ENCODE measurements around the gene OR6A2.
"Not testable (repeated sequence)": the region's sequence is repeated elsewhere in the genome, so short reads cannot be mapped to it uniquely, and the experiment has no call there.

OR6A2 gene

DNA sequence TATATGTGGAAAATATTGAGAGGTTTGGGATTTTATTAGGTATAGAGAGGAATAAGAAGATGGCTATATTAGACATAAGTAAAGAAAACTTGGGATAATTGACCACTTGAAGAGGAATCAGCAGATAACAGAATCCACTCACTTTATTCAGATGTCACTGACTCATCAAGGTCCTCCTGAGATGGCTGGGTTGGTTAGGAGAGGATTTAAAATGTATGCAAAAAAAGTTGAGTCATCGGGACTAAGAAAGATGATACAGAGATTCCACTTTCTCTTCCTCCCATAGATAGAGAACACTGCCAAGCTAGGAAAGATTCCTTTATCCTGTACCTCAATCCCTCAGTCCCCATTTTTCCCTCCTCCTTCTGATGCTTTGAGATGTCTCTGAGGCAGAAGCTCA, at the start of gene OR6A2:
Gene OR6A2, minus strand, starts transcription at position 288 of the 400 bp plus-strand sequence. CDS start 3,981 bp downstream, outside the sequence.
- no peak for DNase-seq

DNA sequence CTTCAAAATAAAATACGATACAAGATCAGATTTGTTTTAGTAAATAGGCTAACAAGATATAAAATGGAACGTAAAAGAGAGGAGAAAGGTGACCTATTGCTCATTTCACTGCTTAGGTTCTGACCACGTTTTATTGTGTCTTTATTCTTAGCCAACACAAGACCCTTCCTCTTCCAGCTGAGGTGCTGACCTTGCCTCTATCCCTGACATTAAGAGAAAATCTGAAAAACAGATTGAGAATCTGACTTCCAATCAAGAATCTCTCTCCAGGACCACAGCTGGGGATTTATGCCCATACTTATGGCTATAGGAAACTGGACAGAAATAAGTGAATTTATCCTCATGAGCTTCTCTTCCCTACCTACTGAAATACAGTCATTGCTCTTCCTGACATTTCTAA, 45.9 kb upstream of the OR6A2 start, which contains the start of gene OR10A5:
Gene OR10A5, plus strand, starts transcription at position 301 of the 400 bp plus-strand sequence. Its CDS starts 0 bp downstream, at position 301.
- DNase-seq = no peak

DNA sequence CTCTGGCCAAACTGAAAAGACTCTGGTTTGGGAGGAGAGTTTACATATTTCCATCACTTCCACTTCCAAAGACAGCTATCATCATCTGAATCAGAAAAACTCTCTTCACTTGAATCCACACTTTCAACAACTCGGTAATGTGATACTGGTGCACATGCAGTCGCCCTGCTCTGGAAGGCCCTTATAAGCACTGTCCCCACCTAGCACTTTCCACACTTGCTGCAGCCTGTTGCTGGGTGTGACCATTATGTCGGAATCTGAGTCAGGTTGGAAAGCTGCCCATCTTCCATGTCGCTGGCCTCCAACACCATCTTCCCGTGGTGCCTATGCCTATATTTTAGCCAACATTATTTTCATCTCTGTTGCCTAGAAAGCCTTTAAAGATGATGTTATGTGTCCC, 44.9 kb upstream of the OR6A2 start:
- DNase-seq = no peak

DNA sequence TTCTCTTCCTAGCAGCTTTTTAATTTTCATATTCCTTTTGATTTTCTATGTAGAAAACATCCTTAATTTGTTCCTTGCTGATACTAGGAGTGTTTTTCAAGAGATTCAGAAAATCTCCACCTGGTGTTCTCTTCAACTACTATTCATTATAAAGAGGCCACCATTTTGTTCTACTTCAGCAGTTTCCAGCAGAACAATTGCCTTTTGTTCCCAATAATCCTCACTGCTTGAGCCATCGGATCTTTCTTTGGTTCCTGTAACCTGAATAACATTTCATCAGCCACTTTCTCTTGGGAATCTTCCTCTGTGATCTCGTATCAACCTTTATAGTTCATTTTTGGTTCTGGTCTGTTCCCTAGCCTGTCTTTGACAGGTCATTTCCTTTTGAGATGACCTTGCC, 44.2 kb upstream of the OR6A2 start:
- DNase-seq = no peak

DNA sequence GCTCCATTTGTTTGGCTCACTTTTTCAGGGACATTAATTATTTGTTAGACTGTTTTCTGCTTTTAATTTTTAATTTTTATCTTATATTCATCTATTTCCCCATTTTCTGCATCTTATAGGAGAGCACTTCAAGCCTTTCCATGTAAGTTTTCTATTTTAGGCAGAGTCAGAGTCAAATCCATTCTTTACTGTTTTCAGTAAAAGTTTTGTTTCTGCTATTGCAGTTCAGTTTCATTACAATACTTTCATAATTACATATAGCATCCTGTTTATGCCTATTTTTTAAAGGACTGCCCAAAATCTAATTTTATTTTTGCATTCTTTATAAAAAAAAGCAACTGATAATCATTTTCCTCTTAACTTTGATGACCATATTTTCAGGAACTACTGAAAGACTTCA, 42.2 kb upstream of the OR6A2 start:
- no peak for DNase-seq

DNA sequence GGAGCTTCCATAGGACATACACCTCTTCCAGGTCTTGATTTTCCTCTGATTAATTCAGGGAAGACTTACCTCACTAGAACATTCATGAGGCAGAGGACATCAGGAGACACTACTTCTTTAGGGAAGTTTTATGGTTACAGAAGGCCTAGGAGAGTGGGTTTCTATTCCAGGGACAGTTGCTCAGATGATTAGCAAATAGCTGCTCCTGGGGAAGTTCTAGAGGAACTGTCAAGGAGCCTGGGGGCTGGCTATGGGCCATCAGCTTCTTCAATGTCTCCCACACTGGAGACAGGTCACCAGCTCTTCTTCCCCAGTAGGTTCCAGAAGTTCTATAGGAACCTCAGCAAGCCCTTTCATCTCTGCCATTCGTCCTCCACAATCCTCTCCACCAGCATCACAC, 34.5 kb upstream of the OR6A2 start:
- DNase-seq = no peak

DNA sequence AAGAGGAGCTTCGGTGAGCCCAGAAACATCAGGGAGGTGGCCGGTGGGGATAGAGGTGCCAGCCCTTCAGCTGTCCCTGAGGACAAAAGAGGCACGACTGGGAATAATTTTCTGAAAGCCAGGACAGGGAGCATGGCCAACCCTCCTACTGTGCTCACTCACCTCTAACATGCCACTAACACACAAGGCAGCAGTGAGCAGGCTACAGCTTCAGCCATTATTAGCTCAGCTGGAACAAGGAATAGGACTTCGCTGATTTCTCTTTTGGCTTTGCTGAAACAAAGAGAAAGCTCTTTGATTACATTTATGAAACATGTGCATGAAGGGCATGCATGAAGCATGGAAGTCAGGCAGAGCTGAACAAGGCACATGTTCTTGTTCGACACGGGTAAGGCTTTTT, 33.9 kb upstream of the OR6A2 start:
- no peak for DNase-seq

DNA sequence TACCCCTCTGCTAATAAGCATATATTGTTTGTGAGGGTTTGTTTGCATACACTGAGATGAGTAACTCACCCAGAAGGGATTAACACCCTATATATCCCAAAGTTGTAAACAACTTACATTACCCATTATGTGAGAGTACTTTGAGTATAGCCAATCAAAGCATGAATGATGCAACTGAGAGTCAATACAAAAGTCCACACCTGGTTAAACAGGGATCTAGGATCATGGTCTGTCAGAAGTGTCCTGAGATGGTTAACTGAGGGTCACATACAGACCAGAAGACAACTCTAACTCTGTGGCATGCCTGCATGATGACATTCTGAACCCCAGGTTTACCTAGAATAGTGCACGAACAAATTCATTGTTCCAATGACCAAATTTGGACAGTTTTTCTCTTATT, 28.6 kb upstream of the OR6A2 start:
- no peak for DNase-seq

DNA sequence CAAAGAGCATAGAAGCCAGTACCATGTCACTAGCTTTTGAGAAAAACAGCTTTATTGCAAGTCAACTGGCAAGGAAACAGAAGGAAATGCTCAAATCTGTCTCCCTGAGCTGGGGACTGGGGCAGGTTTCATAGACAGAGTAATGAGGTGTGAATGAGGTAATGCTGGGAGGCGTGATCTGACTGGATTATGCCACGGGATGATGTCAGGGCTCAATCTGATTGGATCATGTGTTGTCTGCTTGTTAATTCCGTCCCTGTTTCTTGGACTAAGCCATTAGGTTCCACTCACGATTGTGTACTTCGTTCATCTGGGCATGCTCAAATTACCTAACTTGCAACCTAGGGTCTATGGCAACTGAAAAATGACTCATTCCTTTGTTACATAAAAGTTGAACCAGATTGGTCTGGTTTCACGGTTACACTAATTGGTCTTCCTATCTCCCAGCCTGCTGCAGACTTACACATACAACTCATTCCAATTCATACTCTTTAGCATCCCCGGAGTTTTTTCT, 25.8 kb upstream of the OR6A2 start:
- no peak for DNase-seq

DNA sequence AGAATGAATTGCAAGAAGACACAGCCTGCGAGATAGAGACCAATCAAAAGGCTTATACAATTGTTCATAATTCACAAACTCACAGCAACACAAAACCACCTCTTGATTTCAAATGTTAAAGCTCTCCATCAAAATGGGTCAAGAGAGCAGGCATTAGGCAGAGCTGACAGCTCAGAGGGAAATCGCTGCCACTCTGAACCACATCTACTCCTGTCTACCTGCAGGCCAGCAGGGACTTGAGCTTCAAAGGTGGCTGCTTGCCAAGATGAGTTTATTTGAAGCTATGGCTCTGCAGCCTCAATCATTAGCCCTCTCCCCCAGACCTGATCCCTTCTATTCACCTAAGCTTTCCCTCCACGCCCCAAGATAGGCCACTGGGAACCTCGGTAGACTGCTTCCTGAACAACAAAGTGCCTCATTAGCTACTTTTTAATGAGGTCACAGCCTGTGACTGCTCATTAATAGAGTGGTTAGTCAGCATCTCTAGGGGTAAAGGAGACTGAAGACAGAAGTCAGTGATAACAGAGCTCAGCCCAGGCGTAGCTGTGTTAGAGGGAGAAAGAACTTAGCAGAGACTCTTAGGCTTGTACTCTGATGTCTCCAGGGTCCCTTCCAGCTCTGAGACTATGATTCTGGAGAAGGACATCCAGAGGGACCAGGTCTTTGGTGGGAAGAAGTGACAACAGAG, 24.8 kb upstream of the OR6A2 start:
- no peak for DNase-seq

DNA sequence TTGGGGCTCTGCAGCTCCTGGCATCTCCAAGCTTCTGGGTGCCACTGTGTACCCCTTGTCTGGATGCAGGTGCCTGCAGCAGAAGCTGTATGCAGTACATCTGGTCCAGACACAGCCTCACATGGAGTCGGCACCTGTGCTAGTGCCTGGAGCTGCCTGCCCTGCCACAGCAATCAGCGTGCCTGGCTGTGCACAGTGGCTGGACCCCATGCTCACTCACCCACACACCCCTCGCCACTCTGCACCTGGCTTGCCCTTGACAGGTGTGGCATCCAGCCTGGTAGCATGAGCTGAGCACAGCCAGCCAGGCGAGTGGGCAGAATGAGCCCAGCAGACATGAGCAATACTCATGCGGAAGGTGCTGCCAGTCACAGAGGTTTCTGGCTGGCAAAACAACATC, 19.5 kb upstream of the OR6A2 start:
- no peak for DNase-seq

DNA sequence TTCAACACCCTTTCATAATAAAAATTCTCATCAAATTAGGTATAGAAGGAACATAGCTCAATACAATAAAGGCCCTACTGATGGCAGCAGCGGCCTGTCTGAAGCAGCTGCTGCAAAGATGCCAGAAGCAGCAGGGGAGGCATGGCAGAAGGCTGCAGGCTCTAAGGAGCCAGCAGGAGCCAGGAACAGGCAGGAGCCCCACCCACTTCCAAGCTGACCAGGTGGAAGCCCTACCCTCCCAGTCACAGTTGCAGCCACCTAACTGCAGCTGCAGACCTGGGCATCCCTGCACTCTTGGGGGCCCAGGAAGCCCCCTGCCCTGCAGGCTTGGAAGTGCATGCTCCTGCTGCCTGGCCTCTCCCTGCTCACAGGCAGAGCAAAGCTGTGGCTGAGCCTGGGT, 18.2 kb upstream of the OR6A2 start:
- DNase-seq = no peak

DNA sequence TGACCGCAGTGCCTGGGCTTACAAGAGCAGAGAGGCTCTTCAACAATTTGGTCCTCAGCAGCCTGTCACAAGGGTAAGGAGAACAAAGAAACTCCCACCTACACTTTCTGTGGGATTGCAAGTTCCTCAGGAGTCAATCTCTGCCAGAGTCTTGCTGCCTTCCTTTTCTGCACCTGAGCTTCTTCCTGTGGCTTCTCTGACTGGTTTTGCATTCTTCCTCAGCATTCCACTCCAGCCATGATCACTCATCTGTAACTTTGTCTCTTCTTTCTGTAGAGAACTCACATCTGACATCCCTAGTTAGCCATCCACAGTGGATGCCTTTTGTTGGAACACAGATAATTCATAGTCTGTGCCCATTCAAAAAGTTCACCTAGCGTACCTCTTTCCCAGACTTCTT, 14.2 kb upstream of the OR6A2 start:
- DNase-seq = no peak

DNA sequence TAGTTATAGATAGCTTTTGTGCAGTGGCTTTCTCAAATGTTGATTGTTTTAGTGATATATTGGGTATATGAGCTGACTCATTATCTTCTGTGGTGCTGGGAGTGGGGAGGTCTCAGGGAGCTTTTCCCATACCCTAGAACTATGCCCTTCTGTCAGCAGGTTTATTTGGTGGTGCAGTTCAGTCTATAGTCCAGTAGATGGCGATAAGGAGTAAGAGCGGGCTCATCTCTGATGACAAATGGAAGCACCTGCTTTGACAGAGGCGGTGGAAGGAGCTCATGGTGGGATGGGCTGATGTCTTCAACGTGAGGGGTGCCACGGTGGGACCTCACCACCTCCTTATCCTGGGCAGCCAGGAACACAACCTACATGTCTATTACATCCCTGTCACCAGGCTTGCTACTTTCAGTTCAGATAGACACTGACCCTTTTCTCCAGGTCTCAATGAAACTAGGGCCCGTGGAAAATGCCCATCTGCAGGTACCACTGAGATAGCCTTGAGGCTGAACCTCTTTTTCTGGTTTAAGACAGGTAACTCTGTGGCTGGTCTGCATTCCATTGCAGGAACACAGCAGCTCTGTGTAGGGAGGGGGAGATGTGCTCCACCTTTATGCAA, 13.0 kb upstream of the OR6A2 start:
- DNase-seq = peak; percentile 42

DNA sequence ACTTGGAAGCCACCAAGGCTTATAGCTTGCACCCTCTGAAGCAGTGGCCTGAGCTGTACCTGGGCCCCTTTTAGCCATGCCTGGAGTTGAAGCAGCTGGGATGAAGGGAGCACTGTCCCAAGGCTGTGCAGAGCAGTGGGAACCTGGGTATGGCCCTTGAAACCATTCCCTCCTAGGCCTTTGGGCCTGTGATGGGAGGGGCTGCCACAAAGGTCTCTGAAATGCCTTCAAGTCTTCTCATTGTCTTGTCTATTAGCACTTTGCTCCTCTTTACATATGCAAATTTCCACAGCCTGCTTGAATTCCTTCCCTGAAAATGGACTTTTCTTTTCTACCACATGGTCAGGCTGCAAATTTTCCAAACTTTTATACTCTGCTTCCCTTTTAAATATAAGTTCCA, 1.6 kb upstream of the OR6A2 start:
- not testable (repeated sequence) for DNase-seq

DNA sequence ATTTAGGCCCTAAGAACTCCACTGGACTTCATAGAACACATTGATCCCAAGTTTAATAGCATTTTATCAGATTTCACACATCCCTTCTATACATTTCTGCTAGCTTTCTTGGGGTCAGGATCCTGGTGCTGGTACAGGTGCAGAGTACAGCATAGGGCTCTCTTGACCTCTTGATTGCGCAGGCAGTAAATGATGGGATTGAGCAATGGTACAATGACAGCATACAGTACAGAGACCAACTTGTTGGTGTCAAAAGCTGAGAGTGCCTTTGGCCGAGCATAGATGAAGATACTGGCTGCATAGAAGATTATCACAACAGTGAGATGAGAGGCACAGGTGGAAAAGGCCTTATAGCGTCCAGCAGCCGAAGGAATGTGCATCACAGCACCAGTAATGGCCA, 4.8 kb downstream of the OR6A2 start:
- DNase-seq = no peak

DNA sequence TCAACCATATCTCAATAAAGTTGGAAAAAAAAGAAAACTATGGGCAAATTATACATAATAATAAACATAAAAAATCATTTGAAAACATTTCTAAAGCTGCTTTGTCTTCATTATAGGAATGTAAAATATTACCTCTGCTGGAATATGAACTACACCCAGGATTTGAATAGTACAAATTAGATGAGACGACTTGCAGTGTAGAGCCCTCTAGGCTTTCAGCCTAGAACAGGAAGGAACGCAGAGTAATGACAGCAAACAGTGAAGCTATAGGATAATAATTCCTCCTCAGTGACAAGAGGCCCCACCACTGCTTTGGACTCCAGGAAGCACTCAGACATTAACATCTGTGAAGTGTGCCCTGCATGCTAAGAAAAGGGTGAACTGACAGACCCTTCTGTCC, 8.9 kb downstream of the OR6A2 start:
- no peak for DNase-seq

DNA sequence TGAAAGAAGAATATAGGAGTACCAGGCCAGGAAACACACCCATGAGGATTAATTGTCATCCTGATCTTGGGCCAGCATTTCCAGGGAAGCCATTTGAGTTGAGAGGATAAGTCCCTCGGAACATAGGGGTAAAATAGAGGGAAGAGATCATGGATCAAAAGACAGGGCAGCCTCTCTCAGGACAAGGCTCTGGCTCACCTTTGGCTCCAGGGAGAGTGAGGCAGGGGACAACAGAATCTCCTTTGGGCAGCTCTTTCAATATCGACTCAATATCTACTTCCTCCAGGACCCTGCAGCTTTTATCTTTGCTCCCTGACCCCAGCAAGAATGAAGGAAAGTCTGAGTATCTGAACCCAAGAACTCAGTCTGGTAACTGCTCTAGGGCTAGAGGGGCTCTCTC, 16.8 kb downstream of the OR6A2 start, which contains the start of gene OR2AG1:
Gene OR2AG1, plus strand, starts transcription at position 301 of the 400 bp plus-strand sequence. CDS start 2,018 bp downstream, outside the sequence.
- no peak for DNase-seq

DNA sequence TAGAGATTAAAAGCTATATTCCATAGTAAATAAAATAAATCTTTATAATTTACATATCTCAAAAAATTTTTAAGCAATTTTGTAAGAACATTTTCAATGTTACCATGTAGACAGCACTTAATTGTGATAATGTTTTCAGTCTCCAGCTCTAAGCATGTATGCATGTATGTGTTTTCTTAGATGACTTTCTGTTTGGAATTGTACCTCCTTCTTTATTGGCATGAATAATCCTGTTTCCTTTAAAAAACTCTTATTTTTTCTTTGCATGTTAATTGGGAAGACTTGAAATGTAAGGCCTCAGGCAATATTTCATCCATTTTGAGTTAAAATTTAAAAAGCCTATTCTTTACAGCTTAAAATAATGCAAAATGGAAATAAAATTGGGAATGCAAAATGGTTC, 18.7 kb downstream of the OR6A2 start:
- DNase-seq = no peak

DNA sequence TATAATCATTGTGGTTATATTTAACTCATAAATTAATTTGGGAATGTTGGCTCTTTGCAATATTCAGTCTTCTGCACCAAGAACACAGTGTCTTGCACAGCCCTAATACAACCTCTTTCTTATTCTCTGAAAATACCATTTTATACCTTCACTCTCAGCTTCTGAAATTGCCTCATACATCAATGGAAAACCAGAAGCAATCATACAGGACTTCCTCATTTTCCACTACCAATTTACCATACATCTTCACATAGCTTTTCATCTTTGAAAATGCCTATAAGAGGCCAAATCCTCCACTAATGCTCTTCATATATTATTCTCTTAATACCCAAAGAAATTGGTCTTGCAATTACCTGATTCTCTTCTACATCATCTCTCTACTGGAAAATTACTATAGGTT, 21.0 kb downstream of the OR6A2 start:
- no peak for DNase-seq

DNA sequence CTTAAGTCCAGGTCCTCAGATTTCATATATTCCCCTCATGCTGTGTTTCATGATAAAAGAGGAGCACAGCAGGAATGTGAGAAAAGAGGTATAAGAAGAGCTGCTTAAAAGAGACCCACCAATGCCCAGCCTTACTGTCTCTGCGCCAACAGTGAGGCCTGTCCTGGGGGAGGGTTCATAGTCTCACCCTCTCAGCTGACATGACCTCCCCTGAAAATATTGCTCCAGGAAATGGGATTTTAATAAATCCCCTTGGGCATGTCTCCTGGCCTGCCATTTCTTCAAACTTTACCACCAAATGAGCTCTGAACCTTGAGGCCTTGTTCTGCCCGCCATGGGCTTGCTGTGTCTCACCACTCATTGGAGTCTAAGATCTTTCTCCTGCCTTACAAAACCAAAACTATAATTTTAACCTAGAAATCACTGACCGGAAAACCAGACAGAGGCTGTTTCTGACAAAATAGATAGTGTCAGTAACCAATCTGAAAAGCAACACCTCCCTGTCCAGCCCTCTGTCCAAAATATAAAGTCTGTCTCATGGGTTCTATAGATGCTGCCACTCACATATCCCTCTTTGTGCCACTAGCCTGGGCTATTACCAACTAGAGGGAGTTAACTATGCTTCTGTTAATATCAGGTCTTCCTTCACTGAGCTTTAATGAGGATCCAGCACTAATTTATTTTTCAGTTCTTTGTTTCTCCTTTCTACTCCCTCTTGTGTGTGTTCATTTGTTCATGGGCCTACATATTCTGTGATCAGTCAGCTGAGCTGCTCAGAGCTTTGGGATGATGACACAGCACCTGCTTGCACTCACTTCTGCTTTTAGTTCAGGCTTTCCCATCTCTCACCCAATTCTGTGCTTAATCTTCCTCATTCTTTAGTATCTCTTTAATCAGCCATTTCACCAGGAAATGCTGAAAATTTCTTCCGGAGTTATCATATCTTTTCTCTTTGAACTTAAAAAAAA, 27.3 kb downstream of the OR6A2 start, which contains the start of gene OR2AG2:
Gene OR2AG2, minus strand, starts transcription at position 51 of the 968 bp plus-strand sequence. CDS start 3,019 bp downstream, outside the sequence.
- DNase-seq = no peak

DNA sequence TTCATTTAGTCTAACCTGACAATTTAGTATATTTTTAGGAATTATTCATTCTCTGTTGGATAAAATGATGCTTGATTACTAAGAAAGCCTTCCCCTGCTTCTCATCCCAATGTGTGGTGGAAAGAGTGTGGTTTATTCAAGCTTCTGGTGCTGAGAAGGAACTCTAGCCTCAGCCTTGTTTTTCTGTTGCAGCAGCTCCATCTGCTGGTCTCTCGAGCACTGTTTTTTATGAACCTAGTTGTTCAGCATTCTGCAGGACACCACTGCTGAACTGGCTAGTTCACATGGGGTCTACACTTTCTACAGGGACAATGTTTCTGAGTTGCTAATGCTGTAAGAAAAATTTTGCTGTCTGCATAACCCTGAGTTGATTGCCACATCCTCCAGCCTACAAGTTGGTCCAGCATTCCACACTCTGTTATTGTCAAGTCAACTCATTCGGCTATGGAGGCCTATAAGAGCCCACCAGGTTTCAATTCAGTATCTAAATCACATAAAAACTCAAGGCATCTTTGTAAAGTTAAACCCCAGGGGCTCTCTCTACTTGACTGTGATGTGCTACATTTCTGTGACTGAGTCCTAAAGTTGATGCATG, 42.0 kb downstream of the OR6A2 start:
- peak; percentile 21 for DNase-seq

DNA sequence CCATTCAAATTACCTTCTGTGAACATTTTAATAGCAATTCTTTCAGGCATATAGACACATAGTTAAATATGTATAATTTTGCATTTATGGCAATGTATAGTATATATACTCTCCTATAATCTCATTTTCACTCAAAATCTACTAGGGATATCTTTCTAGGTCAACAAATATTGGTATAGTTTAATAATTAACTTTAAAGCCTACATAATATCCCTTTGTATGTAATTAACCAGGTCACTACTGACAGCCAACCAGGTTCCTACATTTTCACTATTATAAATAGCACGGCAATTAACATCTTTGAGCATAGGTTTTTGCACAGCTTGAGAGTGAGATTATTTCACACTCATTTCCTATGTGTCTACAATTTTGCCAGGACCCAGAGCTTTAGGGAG, 43.5 kb downstream of the OR6A2 start:
- no peak for DNase-seq

Measured in NCI-H2227 treated with DMSO at 0.1 percent for 48 hours (cell line).